Esophagus muscularis mucosa (tissue), 4 donors: ENCODE measurements around the gene REX1BD. TPM values are rescaled to one million over a fixed set of nuclear protein-coding genes. Genes with fewer than 3 reads are reported as not detected.
A peak's percentile ranks its signal among the peaks of the same experiment; 100 is the strongest.

ENCODE experiments used
- DNase-seq: peaks from one replicate; pipeline ENCODE4 v3.0.0-alpha.2; 2017; ENCODE audit errors: extremely low spot score
- H3K27ac ChIP-seq, 4 donors: fragments of 200-600 bp; sonication (generic); replicated peaks in 1 of 4; 1 replicate in 3 of 4; 2 replicates in 1 of 4; pipeline ENCODE4 v1.5.1; 2016 to 2019; ENCODE audit warnings: mild to moderate bottlenecking in 1 of 4
- H3K27me3 ChIP-seq, 4 donors: fragments of 200-600 bp; sonication (generic); one replicate each; pipeline versions ENCODE4 v1.5.1 to v1.6.0; 2016 to 2019
- H3K36me3 ChIP-seq, 4 donors: fragments of 200-600 bp; sonication (generic); one replicate each; pipeline ENCODE4 v1.5.1; 2016 to 2019
- H3K4me1 ChIP-seq, 4 donors: fragments of 200-600 bp; sonication (generic); one replicate each; pipeline ENCODE4 v1.5.1; 2016 to 2019
- H3K4me3 ChIP-seq, 4 donors: fragments of 200-600 bp; sonication (generic); 1 replicate in 2 of 4; 2 replicates in 2 of 4; pipeline ENCODE4 v1.5.1; 2016 to 2019; ENCODE audit warnings: mild to moderate bottlenecking in 4 of 4, moderate library complexity in 1 of 4
- H3K9me3 ChIP-seq, 4 donors: fragments of 200-600 bp; sonication (generic); 1 replicate in 3 of 4; 2 replicates in 1 of 4; pipeline ENCODE4 v1.5.1; 2016 to 2019
- EP300 ChIP-seq: sonication (generic); formaldehyde crosslinking; IDR thresholded peaks from one replicate; pipeline ENCODE4 v1.6.1; 2017; ENCODE audit warnings: antibody characterized with exemption
- POLR2A ChIP-seq: fragments of 450-650 bp; IDR thresholded peaks from one replicate; pipeline ENCODE4 v1.6.1; 2017; ENCODE audit warnings: antibody characterized with exemption, moderate library complexity, mild to moderate bottlenecking, low read depth
- POLR2AphosphoS5 ChIP-seq, 2 donors: sonication (generic); formaldehyde crosslinking; IDR thresholded peaks; one replicate each; pipeline ENCODE4 v1.6.1; 2017; ENCODE audit warnings: antibody characterized with exemption in 2 of 2
- WGBS: methylation state at CpG from one replicate; pipeline ENCODE4 v1.1.5; 2018; 5-methylcytosine and 5-hydroxymethylcytosine counted together
- intact Hi-C: fragments of 100-400 bp; cut with DNase I; formaldehyde crosslinking; loops from one replicate; pipeline ENCODE4 v1.15.1; 2023
- total RNA-seq, 4 donors: library from RNA; depleted of rRNA; stranded (reverse); fragments of >200 nt; gene quantifications; one replicate each; pipeline versions ENCODE4 v1.1.0 to v1.2.1, GENCODE V29; 2016
- TF ChIP-seq, protein P1 (sequence below), 3 experiments: fragments of 200-600 bp in 2 of 3; fragments of 450-650 bp in 1 of 3; sonication (generic) in 2 of 3; IDR thresholded peaks; one replicate each; pipeline ENCODE4 v1.5.1; 2017 to 2019; ENCODE audit warnings: antibody characterized with exemption in 3 of 3, mild to moderate bottlenecking in 2 of 3, moderate library complexity in 1 of 3

The REX1BD gene
- total RNA-seq, 4 donors from 2014 or later = 56.1 to 77.7 (median 67.0) TPM

DNA sequence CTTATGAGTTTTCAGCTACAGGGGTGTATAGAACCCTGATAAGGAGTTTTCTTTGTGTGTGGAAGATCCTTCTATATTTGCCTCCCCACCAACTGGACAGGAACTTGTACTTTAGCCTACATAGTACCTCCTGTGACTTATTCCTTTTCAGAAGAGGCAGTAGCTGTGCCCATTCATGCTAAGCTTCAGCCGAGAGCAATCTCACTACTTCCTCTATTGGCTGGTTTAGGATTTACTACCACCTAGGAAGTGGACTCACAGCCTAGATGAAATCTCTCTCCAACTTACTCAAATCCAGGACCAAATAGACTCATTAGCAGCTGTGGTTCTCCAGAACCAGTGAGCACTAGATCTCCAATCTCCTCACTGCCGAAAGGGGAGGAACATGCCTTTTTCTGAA, 2.3 kb upstream of the REX1BD start:
- 50% methylated on average over 2 of the region's 2 CpGs for WGBS
- no peaks in the 10 kb centered on the region for H3K27me3 ChIP-seq
- DNase-seq = no peak
- TF ChIP-seq EP300 (no peak), POLR2AphosphoS5 (IDR thresholded peaks at IDR 0.05) (no peak), POLR2A (no peak)
- TF ChIP-seq, protein P1, sequence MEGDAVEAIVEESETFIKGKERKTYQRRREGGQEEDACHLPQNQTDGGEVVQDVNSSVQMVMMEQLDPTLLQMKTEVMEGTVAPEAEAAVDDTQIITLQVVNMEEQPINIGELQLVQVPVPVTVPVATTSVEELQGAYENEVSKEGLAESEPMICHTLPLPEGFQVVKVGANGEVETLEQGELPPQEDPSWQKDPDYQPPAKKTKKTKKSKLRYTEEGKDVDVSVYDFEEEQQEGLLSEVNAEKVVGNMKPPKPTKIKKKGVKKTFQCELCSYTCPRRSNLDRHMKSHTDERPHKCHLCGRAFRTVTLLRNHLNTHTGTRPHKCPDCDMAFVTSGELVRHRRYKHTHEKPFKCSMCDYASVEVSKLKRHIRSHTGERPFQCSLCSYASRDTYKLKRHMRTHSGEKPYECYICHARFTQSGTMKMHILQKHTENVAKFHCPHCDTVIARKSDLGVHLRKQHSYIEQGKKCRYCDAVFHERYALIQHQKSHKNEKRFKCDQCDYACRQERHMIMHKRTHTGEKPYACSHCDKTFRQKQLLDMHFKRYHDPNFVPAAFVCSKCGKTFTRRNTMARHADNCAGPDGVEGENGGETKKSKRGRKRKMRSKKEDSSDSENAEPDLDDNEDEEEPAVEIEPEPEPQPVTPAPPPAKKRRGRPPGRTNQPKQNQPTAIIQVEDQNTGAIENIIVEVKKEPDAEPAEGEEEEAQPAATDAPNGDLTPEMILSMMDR (IDR thresholded peaks at IDR 0.05) = no peak
- H3K9me3 ChIP-seq = no peaks in the 10 kb centered on the region
- no peak overlapping the region for H3K27ac ChIP-seq
- H3K4me1 ChIP-seq = peaks cover 13 to 32% (median 28%) of the 10 kb centered on the region in 4 donors
- H3K4me3 ChIP-seq = no peak overlapping the region
- peaks cover 0 to 10% (median 8%) of the 10 kb centered on the region in 4 donors for H3K36me3 ChIP-seq
- intact Hi-C loops = loop anchor here (5.0 kb wide), 1 partner anchor 246 kb away; the partner anchor contains the start of gene UPF1

DNA sequence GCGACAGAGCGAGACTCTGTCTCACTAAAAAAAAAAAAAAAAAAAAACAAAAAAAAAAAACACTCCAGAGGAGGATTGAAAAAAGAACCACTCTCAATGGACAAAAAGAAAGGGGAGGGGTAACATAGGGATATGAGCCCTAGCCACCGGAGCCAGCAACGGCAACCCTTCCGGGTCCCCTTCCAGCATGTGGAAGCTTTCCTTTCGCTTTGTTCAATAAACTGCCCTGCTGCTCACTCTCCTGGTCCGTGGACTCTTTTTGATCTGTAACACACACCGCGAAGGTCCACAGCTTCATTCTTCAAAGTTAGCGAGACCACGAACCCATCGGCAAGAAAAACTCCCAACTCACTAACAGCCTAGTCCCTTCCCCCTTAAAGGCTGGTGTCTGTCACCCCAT, 1.0 kb upstream of the REX1BD start:
- no peak overlapping the region for H3K4me3 ChIP-seq
- no peak for DNase-seq
- H3K9me3 ChIP-seq = no peaks in the 10 kb centered on the region
- TF ChIP-seq, protein P1 (IDR thresholded peaks at IDR 0.05) = no peak
- no peak for TF ChIP-seq POLR2AphosphoS5 (IDR thresholded peaks at IDR 0.05)
- no peak for TF ChIP-seq POLR2A
- TF ChIP-seq EP300 = no peak
- peaks cover 13 to 32% (median 28%) of the 10 kb centered on the region in 4 donors for H3K4me1 ChIP-seq
- intact Hi-C loops = loop anchor here (5.0 kb wide), 1 partner anchor 245 kb away; the partner anchor contains the start of gene UPF1
- 90% methylated on average over 10 of the region's 12 CpGs for WGBS
- H3K27me3 ChIP-seq = no peaks in the 10 kb centered on the region
- peaks cover 0 to 20% (median 8%) of the 10 kb centered on the region in 4 donors for H3K36me3 ChIP-seq
- peak overlapping the region; percentile 78 to 89 (median 86) for H3K27ac ChIP-seq

DNA sequence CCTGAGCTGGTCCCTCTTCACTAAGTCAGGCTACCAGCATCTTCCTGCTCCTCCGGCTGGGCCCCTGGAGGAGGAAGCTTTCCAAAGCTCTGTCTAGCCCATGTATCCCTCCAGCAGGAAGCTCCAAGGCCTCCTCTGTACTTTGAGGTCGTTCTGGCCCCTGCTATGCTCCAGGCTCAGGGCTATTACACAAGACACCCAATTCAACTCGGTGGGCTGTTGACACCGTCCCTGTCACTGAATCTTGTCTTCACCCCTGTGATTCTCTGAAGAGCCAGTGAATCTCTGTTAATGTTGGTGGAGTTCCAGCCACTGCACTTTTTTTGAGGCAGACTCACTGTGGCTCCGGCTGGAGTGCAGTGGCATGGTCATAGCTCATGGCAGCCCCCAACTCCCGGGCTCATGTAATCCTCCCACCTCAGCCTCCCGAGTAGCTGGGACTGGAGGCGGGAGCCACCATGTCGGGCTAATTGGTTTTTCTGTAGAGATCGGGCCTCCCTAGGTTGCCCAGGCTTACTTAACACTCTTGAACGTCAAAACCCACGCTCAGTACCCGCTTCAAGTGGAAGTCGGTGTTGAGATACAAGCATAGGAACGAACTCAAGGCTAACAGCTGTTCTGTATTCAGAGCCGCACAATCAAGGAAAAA, 512 bp upstream of the REX1BD start:
- no peaks in the 10 kb centered on the region for H3K27me3 ChIP-seq
- peak overlapping the region; percentile 78 to 89 (median 86) for H3K27ac ChIP-seq
- H3K4me3 ChIP-seq = peak overlapping the region; percentile 68 to 96 (median 86)
- no peak for DNase-seq
- peaks cover 13 to 32% (median 28%) of the 10 kb centered on the region in 4 donors for H3K4me1 ChIP-seq
- no peaks in the 10 kb centered on the region for H3K9me3 ChIP-seq
- WGBS = 35% methylated on average over 16 of the region's 16 CpGs
- no peak for TF ChIP-seq POLR2A
- no peak for TF ChIP-seq POLR2AphosphoS5 (IDR thresholded peaks at IDR 0.05)
- H3K36me3 ChIP-seq = peaks cover 0 to 20% (median 8%) of the 10 kb centered on the region in 4 donors
- intact Hi-C loops = loop anchor here (5.0 kb wide), 1 partner anchor 244 kb away; the partner anchor contains the start of gene UPF1

DNA sequence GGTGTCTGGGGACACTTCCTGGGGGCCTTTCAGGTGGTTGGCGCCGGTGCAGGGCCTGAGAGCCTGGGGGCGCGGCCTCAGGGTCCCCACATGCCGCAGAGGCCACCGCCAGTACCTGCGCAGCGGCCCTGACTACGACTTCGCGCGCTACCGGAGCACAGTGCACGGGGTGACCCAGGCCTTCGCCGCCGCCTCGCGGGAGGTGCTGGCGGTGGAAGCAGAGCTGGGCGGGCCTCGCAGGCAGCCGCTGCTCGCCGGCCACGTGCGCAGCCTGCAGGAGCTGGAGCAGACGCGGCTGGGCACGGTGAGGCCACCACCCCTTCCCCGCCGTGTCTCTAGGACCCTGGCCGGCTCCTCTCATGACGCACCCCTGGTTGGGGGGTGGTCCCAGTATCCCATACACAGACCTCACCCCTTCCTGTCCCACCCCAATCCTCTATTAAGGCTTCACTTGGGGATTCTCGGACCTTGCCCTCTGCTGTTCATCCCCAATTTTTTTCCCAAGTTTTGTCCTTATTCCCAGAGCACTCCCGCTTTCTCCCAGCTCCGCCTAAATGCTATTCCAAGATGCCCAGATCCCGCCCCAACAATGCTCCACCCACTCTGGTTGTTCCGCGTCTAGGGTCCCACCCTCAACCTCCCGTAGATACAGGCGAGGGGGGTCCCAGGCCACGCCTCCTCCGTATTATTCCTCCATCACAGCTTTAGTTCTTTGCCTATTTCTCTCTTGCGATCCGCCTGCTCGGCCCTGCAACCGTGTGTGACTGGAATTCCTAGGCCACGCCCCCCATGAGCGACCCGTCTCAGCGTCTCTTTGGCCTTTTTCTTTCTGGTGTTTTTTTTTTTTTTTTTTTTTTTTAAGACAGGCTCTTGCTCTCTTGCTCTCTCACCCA, 1.0 kb downstream of the REX1BD start:
- WGBS = 22% methylated on average over 25 of the region's 52 CpGs
- DNase-seq = no peak
- Histone ChIP-seq H3K4me3 (peak overlapping the region; percentile 68 to 96 (median 86)), H3K36me3 (peaks cover 0 to 20% (median 8%) of the 10 kb centered on the region in 4 donors), H3K4me1 (peaks cover 21 to 46% (median 39%) of the 10 kb centered on the region in 4 donors), H3K9me3 (no peaks in the 10 kb centered on the region), H3K27ac (peak overlapping the region; percentile 78 to 89 (median 86)), H3K27me3 (no peaks in the 10 kb centered on the region)
- intact Hi-C loops = loop anchor here (5.0 kb wide), 3 partner anchors 88 to 258 kb away; partner anchors contain the start of gene UPF1
- TF ChIP-seq EP300 = no peak
- TF ChIP-seq, protein P1 (IDR thresholded peaks at IDR 0.05) = peak in 2 of 3 experiments; percentile 36 to 41
